Esophagus muscularis mucosa (tissue), 4 donors: ENCODE results near the gene CYP24A1. TPM values are rescaled to one million over a fixed set of nuclear protein-coding genes. Genes with fewer than 3 reads are reported as not detected.

ENCODE experiments used
- DNase-seq: peaks from one replicate; pipeline ENCODE4 v3.0.0-alpha.2; 2017; ENCODE audit errors: extremely low spot score
- H3K27ac ChIP-seq, 4 donors: fragments of 200-600 bp; sonication (generic); replicated peaks in 1 of 4; 1 replicate in 3 of 4; 2 replicates in 1 of 4; pipeline ENCODE4 v1.5.1; 2016 to 2019; ENCODE audit warnings: mild to moderate bottlenecking in 1 of 4
- H3K27me3 ChIP-seq, 4 donors: fragments of 200-600 bp; sonication (generic); one replicate each; pipeline versions ENCODE4 v1.5.1 to v1.6.0; 2016 to 2019
- H3K36me3 ChIP-seq, 4 donors: fragments of 200-600 bp; sonication (generic); one replicate each; pipeline ENCODE4 v1.5.1; 2016 to 2019
- H3K4me1 ChIP-seq, 4 donors: fragments of 200-600 bp; sonication (generic); one replicate each; pipeline ENCODE4 v1.5.1; 2016 to 2019
- H3K4me3 ChIP-seq, 4 donors: fragments of 200-600 bp; sonication (generic); 1 replicate in 2 of 4; 2 replicates in 2 of 4; pipeline ENCODE4 v1.5.1; 2016 to 2019; ENCODE audit warnings: mild to moderate bottlenecking in 4 of 4, moderate library complexity in 1 of 4
- H3K9me3 ChIP-seq, 4 donors: fragments of 200-600 bp; sonication (generic); 1 replicate in 3 of 4; 2 replicates in 1 of 4; pipeline ENCODE4 v1.5.1; 2016 to 2019
- CTCF ChIP-seq, 3 experiments: fragments of 200-600 bp in 2 of 3; fragments of 450-650 bp in 1 of 3; sonication (generic) in 2 of 3; IDR thresholded peaks; one replicate each; pipeline ENCODE4 v1.5.1; 2017 to 2019; ENCODE audit warnings: antibody characterized with exemption in 3 of 3, mild to moderate bottlenecking in 2 of 3, moderate library complexity in 1 of 3
- EP300 ChIP-seq: sonication (generic); formaldehyde crosslinking; IDR thresholded peaks from one replicate; pipeline ENCODE4 v1.6.1; 2017; ENCODE audit warnings: antibody characterized with exemption
- POLR2A ChIP-seq: fragments of 450-650 bp; IDR thresholded peaks from one replicate; pipeline ENCODE4 v1.6.1; 2017; ENCODE audit warnings: antibody characterized with exemption, moderate library complexity, mild to moderate bottlenecking, low read depth
- POLR2AphosphoS5 ChIP-seq, 2 donors: sonication (generic); formaldehyde crosslinking; IDR thresholded peaks; one replicate each; pipeline ENCODE4 v1.6.1; 2017; ENCODE audit warnings: antibody characterized with exemption in 2 of 2
- WGBS: methylation state at CpG from one replicate; pipeline ENCODE4 v1.1.5; 2018; 5-methylcytosine and 5-hydroxymethylcytosine counted together
- intact Hi-C: fragments of 100-400 bp; cut with DNase I; formaldehyde crosslinking; loops from one replicate; pipeline ENCODE4 v1.15.1; 2023
- total RNA-seq, 4 donors: library from RNA; depleted of rRNA; stranded (reverse); fragments of >200 nt; gene quantifications; one replicate each; pipeline versions ENCODE4 v1.1.0 to v1.2.1, GENCODE V29; 2016

Gene CYP24A1
- total RNA-seq, 4 donors from 2014 or later, result not detected

- intact Hi-C loops, result no loop called here
- 98% methylated on average over 5 of the region's 5 CpGs for WGBS
- no peak for TF ChIP-seq EP300
- no peak for TF ChIP-seq POLR2AphosphoS5 (IDR thresholded peaks at IDR 0.05)
- no peak for TF ChIP-seq POLR2A
- TF ChIP-seq CTCF (IDR thresholded peaks at IDR 0.05), result no peak
These were observed 30.7 kb upstream of the CYP24A1 start for GRCh38 chr20:54204481-54204880.

DNA sequence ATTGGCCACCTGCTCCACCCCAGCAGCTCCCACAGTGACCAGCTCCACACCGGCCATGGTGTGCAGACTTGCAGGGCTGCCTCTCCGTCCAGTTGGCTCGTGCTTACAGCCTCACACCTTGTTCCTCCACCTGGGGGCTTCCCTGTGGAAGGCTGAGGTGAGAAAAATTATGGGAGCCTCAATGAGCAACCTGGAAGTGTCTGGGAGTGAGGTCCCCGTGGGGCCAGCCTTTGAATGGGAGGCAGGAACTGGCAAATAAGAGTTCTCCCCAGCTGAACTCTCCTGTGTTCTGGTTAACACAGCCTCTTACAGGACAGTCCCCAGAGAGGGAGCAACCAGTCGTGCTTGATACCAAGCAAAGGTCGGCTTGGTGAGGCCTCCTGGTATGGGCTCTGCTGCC is 30.3 kb upstream of the CYP24A1 start:
- WGBS, result 70% methylated on average over 6 of the region's 6 CpGs
- H3K9me3 ChIP-seq, result no peaks in the 10 kb centered on the region
- H3K4me1 ChIP-seq, result peaks cover 5 to 9% (median 8%) of the 10 kb centered on the region in 4 donors
- H3K27me3 ChIP-seq, result peaks cover 0 to 4% (median 0%) of the 10 kb centered on the region in 4 donors
- no peaks in the 10 kb centered on the region for H3K36me3 ChIP-seq
- intact Hi-C loops, result no loop called here
- no peak for TF ChIP-seq CTCF (IDR thresholded peaks at IDR 0.05)
- no peak for TF ChIP-seq POLR2AphosphoS5 (IDR thresholded peaks at IDR 0.05)
- no peak overlapping the region for H3K27ac ChIP-seq
- peak; percentile 77 for DNase-seq
- no peak overlapping the region for H3K4me3 ChIP-seq

More at GRCh38 chr20:54204481-54204880, 30.7 kb upstream of the CYP24A1 start:
- DNase-seq, result peak; percentile 55
- Histone ChIP-seq H3K27me3 (peaks cover 0 to 4% (median 0%) of the 10 kb centered on the region in 4 donors), H3K4me1 (peaks cover 9 to 13% (median 12%) of the 10 kb centered on the region in 4 donors), H3K36me3 (no peaks in the 10 kb centered on the region), H3K4me3 (no peak overlapping the region), H3K9me3 (no peaks in the 10 kb centered on the region), H3K27ac (no peak overlapping the region)

- TF ChIP-seq EP300 (no peak), POLR2A (no peak), POLR2AphosphoS5 (IDR thresholded peaks at IDR 0.05) (no peak), CTCF (IDR thresholded peaks at IDR 0.05) (no peak)
- intact Hi-C loops, result no loop called here
- Histone ChIP-seq H3K36me3 (no peaks in the 10 kb centered on the region), H3K27me3 (peaks cover 0 to 4% (median 0%) of the 10 kb centered on the region in 4 donors), H3K4me1 (peaks cover 0 to 4% (median 3%) of the 10 kb centered on the region in 4 donors), H3K27ac (no peak overlapping the region), H3K9me3 (no peaks in the 10 kb centered on the region), H3K4me3 (no peak overlapping the region)
- 50% methylated on average over 5 of the region's 5 CpGs for WGBS
- DNase-seq, result peak; percentile 8
These were observed 29.5 kb upstream of the CYP24A1 start for GRCh38 chr20:54203281-54203680.

GRCh38 chr20:54201268-54201846 is 27.6 kb upstream of the CYP24A1 start:
- intact Hi-C loops, result no loop called here
- H3K27ac ChIP-seq, result no peak overlapping the region
- H3K27me3 ChIP-seq, result peaks cover 0 to 4% (median 0%) of the 10 kb centered on the region in 4 donors
- H3K9me3 ChIP-seq, result no peaks in the 10 kb centered on the region
- H3K36me3 ChIP-seq, result no peaks in the 10 kb centered on the region
- H3K4me3 ChIP-seq, result no peak overlapping the region
- TF ChIP-seq EP300 (no peak), CTCF (IDR thresholded peaks at IDR 0.05) (no peak), POLR2A (no peak), POLR2AphosphoS5 (IDR thresholded peaks at IDR 0.05) (no peak)
- DNase-seq, result peak; percentile 86
- WGBS, result 64% methylated on average over 4 of the region's 4 CpGs
- no peaks in the 10 kb centered on the region for H3K4me1 ChIP-seq
